Skeletal muscle cell (primary cell): ENCODE results near the gene HOXA11.

Source experiments
- DNase-seq: peaks from one replicate; pipeline ENCODE4 v3.0.0-alpha.2; 2010; ENCODE audit warnings: low read depth
- H3K4me3 ChIP-seq: 2 replicates; pipeline ENCODE4 v1.5.1; 2011; ENCODE audit warnings: low read depth, mild to moderate bottlenecking, control low read depth, low read length, moderate library complexity

Gene HOXA11

GRCh38 chr7:27142580-27143022 is 42.4 kb downstream of the HOXA11 start:
- DNase-seq: no peak
- peak overlapping the region; percentile 32 for H3K4me3 ChIP-seq

GRCh38 chr7:27141923-27142579 is 43.0 kb downstream of the HOXA11 start:
- no peak for DNase-seq

GRCh38 chr7:27141137-27141922 is 43.7 kb downstream of the HOXA11 start:
- H3K4me3 ChIP-seq: no peak overlapping the region
- DNase-seq: no peak

More at GRCh38 chr7:27141923-27142579, 43.0 kb downstream of the HOXA11 start:
- H3K4me3 ChIP-seq: peak overlapping the region; percentile 32

GRCh38 chr7:27140126-27140857 is 44.7 kb downstream of the HOXA11 start:
- no peak for DNase-seq
- H3K4me3 ChIP-seq: no peak overlapping the region

- DNase-seq: no peak
- H3K4me3 ChIP-seq: peak overlapping the region; percentile 3
These were observed 45.5 kb downstream of the HOXA11 start for GRCh38 chr7:27139334-27140125.

GRCh38 chr7:27138985-27139333 is 46.1 kb downstream of the HOXA11 start:
- no peak for DNase-seq
- H3K4me3 ChIP-seq: peak overlapping the region; percentile 3

- no peak for DNase-seq
- H3K4me3 ChIP-seq: no peak overlapping the region
These were observed 46.6 kb downstream of the HOXA11 start for GRCh38 chr7:27138472-27138871.

GRCh38 chr7:27137640-27138315 is 47.3 kb downstream of the HOXA11 start:
- DNase-seq: no peak
- no peak overlapping the region for H3K4me3 ChIP-seq

- DNase-seq: peak; percentile 89
- no peak overlapping the region for H3K4me3 ChIP-seq
These were observed 50.6 kb downstream of the HOXA11 start for GRCh38 chr7:27134392-27134791.

- no peak overlapping the region for H3K4me3 ChIP-seq
- DNase-seq: no peak
These were observed 51.4 kb downstream of the HOXA11 start for GRCh38 chr7:27133409-27134231.

GRCh38 chr7:27132978-27133377 is 52.1 kb downstream of the HOXA11 start:
- no peak overlapping the region for H3K4me3 ChIP-seq
- no peak for DNase-seq

GRCh38 chr7:27132214-27132613 is 52.8 kb downstream of the HOXA11 start:
- no peak for DNase-seq
- H3K4me3 ChIP-seq: no peak overlapping the region

GRCh38 chr7:27131390-27131819 is 53.6 kb downstream of the HOXA11 start:
- DNase-seq: no peak
- H3K4me3 ChIP-seq: peak overlapping the region; percentile 67
